Stimulated activated CD4-positive, alpha-beta T cell treated with anti-CD3 and anti-CD28 coated beads, Interleukin-4, amount 100 ng/mL, for 1 hour (primary cell): ENCODE data around the gene NFIA.
A peak's percentile ranks its signal among the peaks of the same experiment; 100 is the strongest.
"Not testable (repeated sequence)": the region's sequence is repeated elsewhere in the genome, so short reads cannot be mapped to it uniquely, and the experiment has no call there.

ENCODE experiments used
- DNase-seq: peaks from one replicate; pipeline ENCODE4 v3.0.0-alpha.2; 2020

NFIA gene

GRCh38 chr1:61061601-61062000 lies 20.8 kb upstream of the NFIA start:
- DNase-seq, result not testable (repeated sequence)

GRCh38 chr1:61064673-61065072 lies 17.7 kb upstream of the NFIA start:
- DNase-seq, result no peak

GRCh38 chr1:61067446-61068019 lies 14.8 kb upstream of the NFIA start:
- no peak for DNase-seq

GRCh38 chr1:61070054-61070453 lies 12.3 kb upstream of the NFIA start:
- no peak for DNase-seq

DNA sequence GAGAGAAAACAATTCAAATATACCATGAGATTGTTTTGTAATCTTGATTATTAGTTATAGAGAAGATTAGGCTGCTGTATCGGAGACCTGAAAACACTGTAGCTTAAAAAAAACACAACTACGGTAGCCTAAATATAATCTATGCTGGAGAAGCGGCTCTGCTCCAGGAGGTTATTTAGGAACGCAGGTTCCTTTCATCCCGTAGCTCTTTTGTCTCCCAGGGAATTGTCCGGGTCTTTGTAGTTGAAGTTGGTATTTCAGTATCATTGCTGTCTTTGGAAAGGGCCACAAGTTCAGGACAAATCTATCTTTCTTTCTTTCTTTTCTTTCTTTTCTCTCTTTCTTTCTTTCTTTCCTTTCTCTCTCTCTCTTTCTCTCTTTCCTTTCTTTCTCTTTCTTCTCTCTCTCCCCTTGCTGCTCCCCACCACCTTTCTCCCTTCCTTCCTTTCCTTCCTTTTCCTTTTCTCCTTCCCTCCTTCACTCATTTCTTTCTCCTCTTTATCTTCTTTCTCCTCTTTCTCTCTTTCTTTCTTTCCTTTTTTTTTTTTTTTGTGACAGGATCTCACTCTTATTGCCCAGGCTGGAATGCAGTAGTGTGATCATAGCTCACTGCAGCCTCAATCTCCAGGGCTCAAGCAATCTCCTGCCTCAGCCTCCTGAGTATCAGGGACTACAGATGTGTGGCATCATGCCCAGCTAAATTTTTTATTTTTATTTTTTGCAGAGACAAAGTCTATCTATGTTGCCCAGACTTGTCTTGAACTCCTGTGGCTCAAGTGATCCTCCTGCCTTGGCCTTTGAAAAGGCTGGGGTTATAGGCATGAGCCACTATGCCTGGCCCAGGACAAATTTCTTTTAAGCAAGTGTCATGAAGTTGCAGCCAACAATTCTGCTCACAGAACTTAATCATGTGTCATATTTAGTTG lies 10.9 kb upstream of the NFIA start:
- DNase-seq, result no peak

DNA sequence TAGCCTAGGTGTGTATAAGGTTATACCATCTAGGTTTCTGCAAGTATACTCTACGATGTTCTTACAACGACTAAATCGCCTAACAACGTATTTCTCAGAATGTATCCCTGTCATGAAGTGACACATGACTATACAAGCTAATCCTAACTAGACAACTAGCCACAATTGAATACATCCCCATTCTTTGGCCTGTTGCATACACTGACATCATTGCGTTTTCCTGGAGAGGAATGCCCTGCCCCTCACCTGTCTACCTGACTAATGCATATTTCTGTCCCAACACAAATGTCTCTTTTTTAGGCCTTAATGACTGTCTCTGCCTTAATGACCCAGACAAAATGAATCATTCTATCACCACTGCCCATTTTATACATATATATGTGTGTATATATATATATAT lies 8.5 kb upstream of the NFIA start:
- no peak for DNase-seq

DNA sequence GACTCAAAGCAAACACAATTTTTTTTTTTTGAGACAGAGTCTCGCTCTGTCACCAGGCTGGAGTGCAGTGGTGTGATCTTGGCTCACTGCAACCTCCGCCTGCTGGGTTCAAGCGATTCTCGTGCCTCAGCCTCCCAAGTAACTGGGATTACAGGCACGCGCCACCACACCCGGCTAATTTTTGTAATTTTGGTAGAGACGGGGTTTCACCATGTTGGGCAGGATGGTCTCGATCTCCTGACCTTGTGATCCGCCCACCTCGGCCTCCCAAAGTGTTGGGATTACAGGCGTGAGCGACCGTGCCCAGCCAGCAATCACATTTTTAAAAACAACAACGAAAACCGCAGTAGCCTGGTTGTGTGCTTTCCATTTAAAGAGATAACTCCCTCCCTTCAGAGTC lies 6.5 kb upstream of the NFIA start:
- not testable (repeated sequence) for DNase-seq

DNA sequence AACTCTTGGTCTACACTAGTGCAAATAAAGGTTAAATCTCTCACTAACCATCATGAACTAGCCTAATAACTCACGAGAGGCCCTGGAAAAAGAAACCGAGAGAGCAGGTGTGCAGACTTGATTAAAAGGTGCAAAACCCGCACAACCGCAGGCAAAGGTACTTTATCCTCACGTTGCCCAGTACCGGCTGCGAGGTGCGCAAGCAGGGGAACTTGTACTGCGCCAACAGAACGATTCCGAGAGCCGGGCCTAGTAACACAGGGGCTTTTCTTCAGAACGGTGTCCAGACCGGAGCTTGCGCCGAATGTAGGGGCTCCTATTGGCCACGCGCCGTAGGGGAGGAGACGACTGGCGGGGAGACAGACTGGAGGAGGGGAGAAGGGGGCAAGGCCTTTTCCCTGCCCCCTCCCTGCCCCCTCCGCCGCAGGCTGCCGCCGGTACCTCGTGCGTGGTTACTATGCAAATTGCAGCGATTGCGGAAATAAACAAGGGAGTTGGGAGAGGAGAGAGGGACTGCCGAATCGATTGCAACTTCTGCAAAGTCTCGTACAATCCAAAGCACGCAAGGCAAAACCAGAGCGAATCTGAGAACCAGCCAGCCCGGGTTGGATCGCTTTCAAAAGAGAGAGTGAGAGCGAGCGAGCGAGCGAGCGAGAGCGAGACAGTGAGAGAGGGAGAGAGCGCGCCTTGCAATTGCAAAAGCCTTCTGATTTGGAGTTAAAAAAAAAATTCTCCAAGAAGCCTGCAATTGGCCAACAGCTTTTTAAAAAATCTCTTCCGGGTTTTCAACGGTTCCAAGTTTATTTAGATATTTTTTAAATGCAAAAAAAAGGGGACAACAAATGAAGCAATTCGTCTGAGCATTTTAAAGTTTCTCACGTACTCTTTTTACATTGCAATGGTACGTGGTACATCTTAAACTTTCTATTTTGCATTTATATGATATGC lies 5.4 kb upstream of the NFIA start:
- peak; percentile 68 for DNase-seq

DNA sequence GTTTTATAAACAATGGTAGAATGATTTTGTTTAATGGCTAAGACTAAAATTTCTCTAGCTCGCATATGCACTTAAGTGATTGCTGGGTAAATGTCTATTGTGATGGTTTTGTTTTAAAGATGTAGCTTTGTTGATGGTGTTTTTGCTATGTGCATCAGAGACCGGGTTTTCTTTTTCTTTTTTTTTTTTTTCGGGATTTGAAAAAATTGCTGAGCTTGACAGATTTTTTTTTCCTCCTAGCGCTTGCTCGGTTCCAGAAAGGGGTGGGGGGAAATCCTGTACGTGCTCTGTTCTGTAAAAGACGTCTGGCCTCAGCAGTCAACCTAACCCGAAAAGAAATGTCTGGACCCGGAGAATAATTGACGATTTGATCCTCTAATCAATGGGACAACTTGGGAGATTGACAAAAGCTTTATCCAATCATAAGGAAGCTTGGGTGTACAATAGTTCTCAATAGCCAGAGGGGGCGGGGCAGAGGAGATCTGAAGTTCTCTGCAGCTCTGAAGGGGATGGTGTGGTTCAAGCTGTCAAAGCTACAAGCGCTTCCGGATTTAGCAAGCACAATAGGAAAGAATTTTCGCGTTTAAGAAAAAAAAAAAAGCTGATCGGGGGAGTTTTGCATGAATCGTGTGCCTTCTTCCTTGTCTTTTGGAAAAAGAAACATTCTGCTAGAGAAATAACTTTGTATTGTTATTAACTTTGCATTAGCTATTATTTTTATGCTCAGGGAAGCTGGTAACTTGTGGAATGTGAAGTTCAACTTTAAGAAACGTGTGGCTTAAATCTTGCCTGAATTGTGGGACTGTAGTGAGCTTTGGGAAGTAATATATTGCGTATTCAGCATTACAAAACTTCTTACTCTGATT lies 4.5 kb upstream of the NFIA start:
- peak; percentile 83 for DNase-seq

DNA sequence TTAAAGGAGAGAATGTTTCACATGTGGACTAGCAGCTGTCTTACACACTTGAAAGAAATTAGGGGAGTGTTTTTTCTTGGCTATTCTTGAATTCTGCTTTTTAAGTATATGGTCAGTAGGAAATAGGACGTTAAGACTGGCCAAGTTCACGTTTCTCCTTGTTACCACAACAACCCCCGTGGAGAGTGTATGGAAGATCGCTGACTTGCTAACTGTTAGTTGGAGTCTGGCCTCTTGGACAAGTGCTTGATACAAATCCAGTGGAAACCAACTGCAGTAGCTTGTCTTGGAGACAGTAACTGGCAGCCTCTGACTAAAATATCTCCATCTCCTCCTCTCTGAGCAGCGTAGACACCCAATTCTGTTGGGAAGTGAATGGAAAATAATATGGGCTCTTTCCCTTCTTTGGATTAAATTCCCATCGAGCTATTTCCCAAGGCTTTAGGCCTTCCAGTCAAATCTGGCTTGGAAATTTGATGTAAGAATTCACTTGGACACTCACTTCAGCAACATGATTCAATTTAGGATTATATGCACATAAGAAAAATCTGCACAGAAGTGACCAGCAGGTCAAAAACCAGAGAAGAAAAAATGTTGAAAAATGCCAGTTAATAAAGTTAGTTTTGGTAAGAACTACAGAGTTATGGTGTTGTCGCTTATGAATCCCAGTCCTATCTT lies 3.6 kb upstream of the NFIA start:
- no peak for DNase-seq

DNA sequence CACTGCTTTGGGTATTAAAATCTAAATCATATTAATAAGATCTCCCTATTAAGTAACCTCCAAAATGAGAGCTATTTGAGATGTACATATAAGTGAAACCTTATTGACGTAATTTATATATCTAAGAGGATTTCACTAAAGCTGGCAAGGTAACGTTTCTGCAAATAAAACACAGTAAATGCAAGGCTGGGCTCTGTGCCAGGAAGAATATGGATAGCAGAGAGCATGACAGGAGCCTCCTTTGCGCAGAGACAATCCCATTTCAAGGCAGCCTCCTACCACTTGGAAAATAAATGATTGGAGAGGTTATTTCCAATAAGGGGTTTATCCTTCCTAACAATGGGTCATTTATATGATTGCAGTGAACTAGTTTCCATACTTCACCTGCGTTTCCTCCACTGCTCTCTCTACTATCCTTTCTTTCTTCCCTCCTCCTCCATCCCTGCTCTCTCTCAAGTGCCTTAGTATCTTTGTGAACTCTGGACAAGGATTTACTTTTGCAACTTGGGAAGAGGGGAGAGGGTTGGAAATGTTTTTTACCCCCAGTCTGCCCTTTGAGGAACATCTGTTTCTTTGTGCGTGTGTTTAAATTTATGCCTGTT lies 3.0 kb upstream of the NFIA start:
- no peak for DNase-seq

DNA sequence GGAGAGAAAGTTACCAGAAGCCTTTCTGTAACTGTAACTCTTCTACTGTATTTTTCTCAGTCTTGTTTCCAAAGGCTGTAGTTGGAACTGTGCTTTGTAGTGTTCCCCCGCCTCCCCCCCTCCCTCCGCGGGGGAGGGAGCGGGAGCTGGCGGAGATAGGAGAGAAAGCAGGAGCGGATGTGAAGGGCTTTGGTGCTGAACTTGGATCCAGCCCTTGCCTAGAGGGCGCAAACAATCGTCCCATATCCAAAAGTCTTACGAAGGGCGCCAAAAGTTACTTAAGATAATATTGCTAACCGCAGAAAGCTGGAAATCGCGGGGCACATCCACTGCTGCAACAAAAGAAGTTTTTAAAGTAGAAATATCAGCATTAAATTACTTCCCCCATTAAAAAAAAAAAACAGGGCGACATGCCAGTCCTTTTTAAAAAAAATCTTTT lies 2.4 kb upstream of the NFIA start:
- no peak for DNase-seq

DNA sequence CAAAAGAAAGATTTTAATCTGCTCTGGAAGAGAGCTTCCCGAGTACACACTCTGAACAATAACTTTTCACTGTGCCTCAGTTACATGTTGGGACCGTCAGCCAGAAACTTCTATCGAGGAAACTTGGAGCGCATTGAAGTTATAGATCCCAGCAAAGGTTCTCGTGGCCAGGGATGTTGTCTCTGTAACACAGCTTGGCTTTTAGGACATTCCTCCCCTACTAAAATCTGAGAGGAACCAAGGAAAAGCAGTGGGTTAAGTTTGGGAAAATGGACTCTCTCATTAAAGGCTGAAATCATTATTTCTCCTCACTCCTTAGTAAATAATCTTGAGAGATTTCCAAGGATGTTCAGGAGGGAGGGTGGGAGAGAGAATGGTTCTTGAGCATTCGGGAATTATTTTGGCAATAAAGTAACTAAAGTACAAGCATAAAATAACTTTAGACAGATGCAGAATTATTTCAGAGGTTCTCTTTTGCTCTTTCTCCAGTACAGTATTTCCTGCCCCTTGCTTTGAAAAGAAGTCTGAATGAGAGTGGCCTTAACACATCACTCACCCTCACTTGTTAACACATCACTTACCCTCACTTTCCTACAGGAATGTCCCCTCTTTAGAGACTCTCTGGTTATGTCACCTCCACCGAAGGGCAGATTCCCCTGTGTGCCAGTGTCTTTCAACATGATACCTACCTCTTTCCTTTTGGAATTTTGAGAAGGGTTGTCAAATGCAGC lies 1.8 kb upstream of the NFIA start:
- no peak for DNase-seq

DNA sequence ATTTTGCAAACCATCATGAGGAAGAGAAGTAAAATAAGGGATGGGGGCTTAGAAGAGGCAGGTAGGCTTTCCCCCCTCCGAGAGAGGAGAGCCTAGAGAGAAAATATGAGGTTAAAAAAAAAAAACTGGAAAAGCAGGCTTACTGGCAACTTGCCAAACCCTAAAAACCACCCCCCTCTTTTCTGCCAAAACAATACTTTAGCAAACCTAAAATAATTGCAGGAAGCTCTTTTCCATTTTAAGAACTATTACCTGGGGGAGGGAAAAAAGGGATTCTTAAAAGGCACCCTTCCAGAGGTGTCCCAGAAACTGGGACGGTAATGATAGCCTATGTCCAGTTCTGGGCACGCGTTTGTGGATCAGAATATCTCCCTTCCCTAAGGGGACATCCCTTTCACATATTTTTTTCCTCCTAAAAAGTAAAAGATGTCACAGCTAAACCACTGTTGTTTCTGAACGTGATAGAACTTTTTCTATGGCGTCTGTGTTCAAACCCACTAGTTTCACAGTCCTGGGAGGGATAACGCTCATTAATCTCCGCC lies 1.1 kb upstream of the NFIA start:
- DNase-seq, result no peak

DNA sequence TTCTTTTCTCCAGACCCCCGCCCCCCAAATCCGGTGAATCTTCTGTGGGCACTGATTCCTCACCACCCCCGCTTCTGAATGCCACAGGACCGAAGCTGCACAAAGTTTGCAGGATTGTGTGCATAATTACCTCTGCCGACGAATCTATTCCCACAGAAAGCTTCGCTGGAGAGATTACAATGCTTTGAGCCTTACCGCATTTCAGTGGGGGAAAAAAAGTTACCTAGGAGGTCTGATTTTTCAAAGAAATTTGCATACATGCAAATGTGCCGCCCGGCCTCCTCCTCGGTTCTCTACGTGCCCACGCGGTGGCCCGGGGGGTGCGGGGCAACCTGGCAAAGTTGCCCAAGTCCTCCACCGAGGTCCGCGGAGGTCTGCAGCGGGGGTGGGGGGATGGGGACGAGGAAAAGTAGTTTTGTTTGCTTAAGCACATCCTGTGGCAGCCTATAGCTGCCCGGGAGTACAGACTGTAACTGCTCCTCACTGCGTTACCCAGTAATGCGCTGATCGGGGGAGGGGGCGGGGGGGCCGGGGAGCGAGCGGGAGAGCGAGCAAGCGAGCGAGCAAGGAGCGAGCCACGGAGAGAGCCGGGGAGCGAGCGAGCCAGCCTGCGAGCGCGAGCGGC lies 563 bp upstream of the NFIA start:
- peak; percentile 62 for DNase-seq

DNA sequence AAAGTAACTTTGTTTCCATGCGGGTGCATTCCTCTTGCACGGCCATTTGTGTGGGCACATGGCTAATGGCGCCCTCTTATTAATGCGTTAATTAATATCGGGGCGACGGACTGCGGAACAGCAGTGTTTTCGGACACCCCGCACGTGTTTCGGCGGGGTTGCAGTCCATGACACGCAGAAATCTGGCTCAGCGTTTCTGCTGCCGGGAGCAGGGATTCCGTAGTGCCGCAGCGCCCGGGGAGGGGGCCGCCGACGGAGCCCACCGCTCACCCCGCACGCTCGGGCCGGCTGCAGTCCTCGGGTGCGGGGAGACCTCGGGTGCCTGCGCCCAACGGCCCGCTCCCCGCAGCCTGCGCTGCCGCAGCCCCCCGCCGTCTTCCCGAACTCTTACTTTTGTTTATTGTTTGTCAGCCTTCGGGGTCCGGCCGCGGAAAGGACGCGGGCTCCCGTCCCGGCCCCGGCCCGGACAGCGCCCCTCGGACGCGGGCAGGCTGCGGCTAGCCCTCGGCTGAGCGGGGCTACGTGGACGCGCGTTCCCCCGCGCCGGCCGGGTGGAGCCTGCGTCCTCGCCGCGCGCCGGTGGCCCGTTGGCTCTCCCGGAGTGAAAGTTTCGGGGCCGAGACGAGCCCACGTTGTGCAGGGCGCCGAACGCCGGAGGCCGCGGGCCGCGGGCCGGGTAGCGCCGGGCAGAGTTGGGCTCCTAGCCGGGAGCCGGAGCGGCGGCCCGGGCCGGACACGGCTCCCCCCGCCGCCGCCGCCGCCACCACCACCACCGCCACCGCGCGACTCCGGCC lies 849 bp downstream of the NFIA start:
- DNase-seq, result peak; percentile 21

DNA sequence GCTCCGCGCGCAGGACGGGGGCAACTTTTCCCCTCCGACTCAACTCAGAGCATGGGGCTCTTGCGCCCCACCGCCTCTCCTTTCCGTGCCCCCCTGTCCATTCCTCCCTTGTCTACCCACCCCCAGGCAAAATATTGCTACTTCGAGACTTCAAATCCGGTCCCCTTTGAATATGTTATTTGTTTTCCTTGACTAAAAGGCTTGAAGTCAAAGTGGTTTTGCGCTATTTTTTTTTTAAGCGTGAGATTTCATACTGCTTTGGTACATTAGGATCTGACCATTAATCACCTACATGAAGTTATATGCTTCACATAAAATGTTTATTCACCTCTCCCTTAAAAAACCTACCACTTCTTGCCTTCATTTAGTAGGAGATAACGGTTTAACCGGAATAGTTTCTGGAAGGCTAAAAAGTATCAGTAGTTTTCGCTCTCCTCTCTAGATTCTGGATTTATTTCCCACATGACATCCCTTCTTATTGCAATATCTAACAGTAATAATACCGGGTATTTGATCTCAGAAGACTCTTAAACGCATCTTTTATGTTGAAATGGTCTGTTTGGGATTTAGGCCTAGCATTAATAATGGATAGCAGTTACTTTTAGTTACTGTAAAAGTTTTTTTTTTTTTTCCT lies 1.6 kb downstream of the NFIA start:
- DNase-seq, result no peak

DNA sequence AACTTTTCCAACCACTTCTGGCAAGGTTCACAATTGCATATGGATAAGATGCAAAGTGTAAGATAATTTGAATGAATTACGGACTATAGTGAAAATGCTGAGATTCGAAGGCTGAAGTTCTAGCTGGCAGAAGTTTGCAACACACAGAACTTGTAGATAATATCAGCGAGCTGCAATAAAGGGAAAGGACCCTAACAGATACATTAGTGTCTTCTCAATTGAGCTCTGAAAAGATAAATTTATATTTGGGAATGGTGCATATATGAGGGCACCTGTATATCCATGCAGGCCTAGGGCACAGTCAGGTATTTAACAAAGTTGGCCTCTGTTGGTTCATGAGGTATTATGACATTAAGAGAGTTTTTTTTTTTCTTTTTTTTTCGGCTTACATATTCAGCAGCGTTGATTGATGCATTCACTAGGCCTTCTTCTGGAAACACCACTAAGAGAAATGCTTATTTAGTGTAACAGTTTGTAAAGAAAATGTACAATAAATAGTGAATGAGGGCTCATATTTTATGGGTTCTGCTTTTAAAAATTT lies 2.2 kb downstream of the NFIA start:
- DNase-seq, result no peak
